Activated T-cell treated with anti-CD3 and anti-CD28 coated beads, Interleukin-2, amount 50 U/mL, for 4 hours (primary cell): ENCODE results near the gene MYO15B. TPM values are rescaled to one million over a fixed set of nuclear protein-coding genes. Genes with fewer than 3 reads are reported as not detected.

ENCODE experiments used
- ATAC-seq, 2 donors: fragments of 200-7000 bp; cut with Tn5 transposase; one replicate each; pipeline ENCODE4 v1.10.0; 2021
- DNase-seq: peaks from one replicate; pipeline ENCODE4 v3.0.0-alpha.2; 2020
- H3K27me3 Mint-ChIP-seq: one replicate; pipeline ENCODE4 v1.8.0; 2021; ENCODE audit warnings: low read depth, mixed read lengths
- H3K36me3 Mint-ChIP-seq: one replicate; pipeline ENCODE4 v1.8.0; 2022; ENCODE audit warnings: mixed read lengths; ENCODE audit not compliant: insufficient read depth
- H3K4me1 Mint-ChIP-seq: one replicate; pipeline ENCODE4 v1.8.0; 2021; ENCODE audit warnings: low read depth, mixed read lengths
- H3K4me3 Mint-ChIP-seq: one replicate; pipeline ENCODE4 v1.8.0; 2021; ENCODE audit warnings: mild to moderate bottlenecking, moderate library complexity, mixed read lengths
- H3K9me3 Mint-ChIP-seq: one replicate; pipeline ENCODE4 v1.8.0; 2021; ENCODE audit warnings: mixed read lengths
- total RNA-seq, 3 donors: library from RNA; stranded (reverse); gene quantifications; one replicate each; pipeline ENCODE4 v1.2.1, GENCODE V29; 2021

The MYO15B gene
- total RNA-seq, 3 donors from 2014 or later = 9.3 to 29.6 (median 14.0) TPM

- Mint-ChIP-seq H3K4me1 (peaks cover 6% of the 10 kb centered on the region), H3K36me3 (peaks cover 19% of the 10 kb centered on the region), H3K27me3 (no peaks in the 10 kb centered on the region), H3K9me3 (no peaks in the 10 kb centered on the region), H3K4me3 (no peak overlapping the region)
- no peak for ATAC-seq
- DNase-seq = no peak
Observed at GRCh38 chr17:75647921-75648320, 60.3 kb downstream of the MYO15B start.

GRCh38 chr17:75649687-75650086 is 62.1 kb downstream of the MYO15B start:
- Mint-ChIP-seq H3K4me1 (peaks cover 6% of the 10 kb centered on the region), H3K9me3 (no peaks in the 10 kb centered on the region), H3K27me3 (no peaks in the 10 kb centered on the region), H3K36me3 (peaks cover 29% of the 10 kb centered on the region), H3K4me3 (no peak overlapping the region)
- no peak for ATAC-seq
- no peak for DNase-seq

- Mint-ChIP-seq H3K36me3 (peaks cover 29% of the 10 kb centered on the region), H3K27me3 (no peaks in the 10 kb centered on the region), H3K4me3 (no peak overlapping the region), H3K4me1 (peaks cover 6% of the 10 kb centered on the region), H3K9me3 (no peaks in the 10 kb centered on the region)
- DNase-seq (no peak), ATAC-seq (no peak)
Observed at GRCh38 chr17:75650874-75651273, 63.3 kb downstream of the MYO15B start.

- no peak for DNase-seq
- Mint-ChIP-seq H3K27me3 (no peaks in the 10 kb centered on the region), H3K36me3 (peaks cover 32% of the 10 kb centered on the region), H3K4me3 (no peak overlapping the region), H3K9me3 (no peaks in the 10 kb centered on the region), H3K4me1 (no peaks in the 10 kb centered on the region)
- no peak for ATAC-seq
Observed at GRCh38 chr17:75652341-75652740, 64.7 kb downstream of the MYO15B start.

- peaks cover 33% of the 10 kb centered on the region for H3K36me3 Mint-ChIP-seq
- no peak overlapping the region for H3K4me3 Mint-ChIP-seq
- no peak for DNase-seq
- peak; percentile 65 to 73 for ATAC-seq
- H3K4me1 Mint-ChIP-seq = no peaks in the 10 kb centered on the region
- H3K9me3 Mint-ChIP-seq = no peaks in the 10 kb centered on the region
- no peaks in the 10 kb centered on the region for H3K27me3 Mint-ChIP-seq
Observed at GRCh38 chr17:75652934-75653549, 65.4 kb downstream of the MYO15B start.

- Mint-ChIP-seq H3K4me3 (no peak overlapping the region), H3K36me3 (peaks cover 30% of the 10 kb centered on the region), H3K27me3 (no peaks in the 10 kb centered on the region), H3K4me1 (no peaks in the 10 kb centered on the region), H3K9me3 (no peaks in the 10 kb centered on the region)
- ATAC-seq (no peak), DNase-seq (no peak)
Observed at GRCh38 chr17:75654176-75654575, 66.6 kb downstream of the MYO15B start.

- ATAC-seq (no peak), DNase-seq (no peak)
- H3K27me3 Mint-ChIP-seq = no peaks in the 10 kb centered on the region
- H3K36me3 Mint-ChIP-seq = peaks cover 19% of the 10 kb centered on the region
- no peaks in the 10 kb centered on the region for H3K9me3 Mint-ChIP-seq
- no peaks in the 10 kb centered on the region for H3K4me1 Mint-ChIP-seq
- no peak overlapping the region for H3K4me3 Mint-ChIP-seq
Observed at GRCh38 chr17:75658237-75658636, 70.6 kb downstream of the MYO15B start.

GRCh38 chr17:75661531-75661930 is 73.9 kb downstream of the MYO15B start:
- DNase-seq (no peak), ATAC-seq (no peak)
- Mint-ChIP-seq H3K4me1 (peaks cover 10% of the 10 kb centered on the region), H3K36me3 (peaks cover 17% of the 10 kb centered on the region), H3K9me3 (no peaks in the 10 kb centered on the region), H3K4me3 (no peak overlapping the region), H3K27me3 (no peaks in the 10 kb centered on the region)

- no peak for DNase-seq
- ATAC-seq = no peak
- Mint-ChIP-seq H3K4me3 (no peak overlapping the region), H3K4me1 (peaks cover 10% of the 10 kb centered on the region), H3K9me3 (no peaks in the 10 kb centered on the region), H3K27me3 (no peaks in the 10 kb centered on the region), H3K36me3 (peaks cover 12% of the 10 kb centered on the region)
Observed at GRCh38 chr17:75662511-75662910, 74.9 kb downstream of the MYO15B start.

GRCh38 chr17:75664099-75664549 is 76.5 kb downstream of the MYO15B start:
- H3K4me1 Mint-ChIP-seq = peaks cover 21% of the 10 kb centered on the region
- no peaks in the 10 kb centered on the region for H3K27me3 Mint-ChIP-seq
- peaks cover 19% of the 10 kb centered on the region for H3K36me3 Mint-ChIP-seq
- no peak for DNase-seq
- ATAC-seq = no peak
- H3K9me3 Mint-ChIP-seq = no peaks in the 10 kb centered on the region
- no peak overlapping the region for H3K4me3 Mint-ChIP-seq

- H3K9me3 Mint-ChIP-seq = no peaks in the 10 kb centered on the region
- DNase-seq (no peak), ATAC-seq (no peak)
- peaks cover 27% of the 10 kb centered on the region for H3K4me1 Mint-ChIP-seq
- H3K36me3 Mint-ChIP-seq = peaks cover 26% of the 10 kb centered on the region
- no peaks in the 10 kb centered on the region for H3K27me3 Mint-ChIP-seq
- peak overlapping the region; percentile 76 for H3K4me3 Mint-ChIP-seq
Observed at GRCh38 chr17:75665981-75666380, 78.4 kb downstream of the MYO15B start.

- Mint-ChIP-seq H3K4me3 (peak within 1 kb of the TSS; percentile 76), H3K4me1 (peaks cover 31% of the 10 kb centered on the region), H3K36me3 (peaks cover 25% of the 10 kb centered on the region), H3K27me3 (no peaks in the 10 kb centered on the region), H3K9me3 (no peaks in the 10 kb centered on the region)
- DNase-seq (peak; percentile 99), ATAC-seq (peak; percentile 100)
Observed at GRCh38 chr17:75666959-75667790, 79.6 kb downstream of the MYO15B start, which contains the start of the genes RECQL5 and SAP30BP. Gene RECQL5 (minus strand): TSS chr17:75667154. CDS start chr17:75666557, 597 bp downstream. Gene SAP30BP (plus strand): TSS chr17:75667338. CDS start chr17:75667373, 35 bp downstream.

- H3K9me3 Mint-ChIP-seq = no peaks in the 10 kb centered on the region
- peaks cover 31% of the 10 kb centered on the region for H3K4me1 Mint-ChIP-seq
- DNase-seq (no peak), ATAC-seq (no peak)
- H3K36me3 Mint-ChIP-seq = peaks cover 21% of the 10 kb centered on the region
- no peak overlapping the region for H3K4me3 Mint-ChIP-seq
- H3K27me3 Mint-ChIP-seq = no peaks in the 10 kb centered on the region
Observed at GRCh38 chr17:75667825-75668224, 80.2 kb downstream of the MYO15B start.

- H3K4me3 Mint-ChIP-seq = no peak overlapping the region
- ATAC-seq (no peak), DNase-seq (no peak)
- no peaks in the 10 kb centered on the region for H3K9me3 Mint-ChIP-seq
- peaks cover 31% of the 10 kb centered on the region for H3K4me1 Mint-ChIP-seq
- H3K27me3 Mint-ChIP-seq = no peaks in the 10 kb centered on the region
- peaks cover 25% of the 10 kb centered on the region for H3K36me3 Mint-ChIP-seq
Observed at GRCh38 chr17:75668489-75668888, 80.9 kb downstream of the MYO15B start.

GRCh38 chr17:75670868-75671267 is 83.3 kb downstream of the MYO15B start:
- Mint-ChIP-seq H3K4me1 (peaks cover 27% of the 10 kb centered on the region), H3K9me3 (no peaks in the 10 kb centered on the region), H3K4me3 (no peak overlapping the region), H3K27me3 (no peaks in the 10 kb centered on the region), H3K36me3 (peaks cover 27% of the 10 kb centered on the region)
- ATAC-seq = no peak
- DNase-seq = no peak
